Measurements from ENCODE around the gene KLHL22.
"Not testable (repeated sequence)": the region's sequence is repeated elsewhere in the genome, so short reads cannot be mapped to it uniquely, and the experiment has no call there.

Gene KLHL22

DNA sequence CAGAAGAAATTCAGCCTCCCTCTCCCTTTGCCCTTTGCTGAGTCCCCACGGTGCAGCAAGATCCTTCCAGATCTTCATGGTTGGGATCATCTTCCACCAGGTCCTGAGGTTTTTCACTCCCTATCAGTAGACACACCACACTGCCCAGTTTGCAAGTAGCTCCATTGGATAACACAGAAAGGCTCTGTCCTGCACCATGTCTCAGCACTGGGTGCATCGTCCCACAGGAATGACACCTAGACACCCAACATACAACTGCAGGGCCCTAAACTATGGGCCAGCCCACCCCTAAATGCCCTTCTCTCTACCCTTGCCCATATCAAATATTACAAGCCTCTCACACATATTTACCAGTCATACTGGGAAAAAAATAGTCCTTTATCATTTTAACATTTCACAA, 9.4 kb downstream of the KLHL22 start:
- H3K9me3 ChIP-seq (ENCODE audit: insufficient read depth, low read length) = no peaks in the 10 kb centered on the region
- no peak overlapping the region for H3K9ac ChIP-seq (ENCODE audit: low read length)
- H3K4me2 ChIP-seq (ENCODE audit: low read length) = no peak overlapping the region
- no peak overlapping the region for H3K27ac ChIP-seq (ENCODE audit: low read length)
- H3K27me3 ChIP-seq (ENCODE audit: low read depth, low read length) = no peaks in the 10 kb centered on the region
- no peak overlapping the region for H2AFZ ChIP-seq (ENCODE audit: low read depth, low read length)
- no peak for TF ChIP-seq CTCF (IDR thresholded peaks at IDR 0.05; ENCODE audit: low read depth, low read length)
- no peak for TF ChIP-seq EZH2phosphoT487 (IDR thresholded peaks at IDR 0.05; ENCODE audit: low read depth)
- H3K79me2 ChIP-seq (ENCODE audit: low read length) = peaks cover 25% of the 10 kb centered on the region
- peaks cover 37% of the 10 kb centered on the region for H4K20me1 ChIP-seq (ENCODE audit: insufficient read depth, low read length)
- H3K36me3 ChIP-seq (replicated peaks; ENCODE audit: low read depth, low read length) = peaks cover 15% of the 10 kb centered on the region
- no peaks in the 10 kb centered on the region for H3K4me1 ChIP-seq (ENCODE audit: low read length)
- H3K4me3 ChIP-seq (ENCODE audit: low read length) = no peak overlapping the region

- H3K36me3 ChIP-seq (replicated peaks; ENCODE audit: low read depth, low read length) = peaks cover 20% of the 10 kb centered on the region
- TF ChIP-seq CTCF (IDR thresholded peaks at IDR 0.05; ENCODE audit: low read depth, low read length) (no peak), EZH2phosphoT487 (IDR thresholded peaks at IDR 0.05; ENCODE audit: low read depth) (no peak)
- H3K27me3 ChIP-seq (ENCODE audit: low read depth, low read length) = no peaks in the 10 kb centered on the region
- H3K4me2 ChIP-seq (ENCODE audit: low read length) = no peak overlapping the region
- H3K4me3 ChIP-seq (ENCODE audit: low read length) = no peak overlapping the region
- H3K27ac ChIP-seq (ENCODE audit: low read length) = no peak overlapping the region
- H3K9me3 ChIP-seq (ENCODE audit: insufficient read depth, low read length) = no peaks in the 10 kb centered on the region
- peaks cover 26% of the 10 kb centered on the region for H4K20me1 ChIP-seq (ENCODE audit: insufficient read depth, low read length)
- H3K9ac ChIP-seq (ENCODE audit: low read length) = no peak overlapping the region
- H2AFZ ChIP-seq (ENCODE audit: low read depth, low read length) = no peak overlapping the region
- no peaks in the 10 kb centered on the region for H3K4me1 ChIP-seq (ENCODE audit: low read length)
- peaks cover 14% of the 10 kb centered on the region for H3K79me2 ChIP-seq (ENCODE audit: low read length)
These were observed 10.5 kb downstream of the KLHL22 start for GRCh38 chr22:20484948-20485683.

DNA sequence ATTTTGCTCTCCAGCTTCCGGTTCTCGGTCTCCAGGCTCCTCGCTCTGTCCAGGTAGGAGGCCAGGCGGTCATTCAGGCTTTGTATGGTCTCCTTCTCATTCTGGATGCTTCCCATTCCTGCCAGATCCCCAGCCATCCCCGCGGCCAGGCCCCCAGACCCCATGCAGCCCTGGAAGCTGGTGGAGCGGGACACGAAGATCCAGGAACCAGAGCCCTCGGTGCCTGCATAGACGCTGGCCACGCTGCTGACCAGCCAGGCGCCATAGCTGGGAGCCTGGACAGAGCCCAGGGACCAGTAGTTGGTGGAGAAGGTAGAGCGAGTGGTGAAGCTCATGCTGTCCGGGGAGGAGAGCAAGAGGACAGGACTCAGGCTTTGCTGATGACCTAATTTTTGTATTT, 11.8 kb downstream of the KLHL22 start:
- H3K79me2 ChIP-seq (ENCODE audit: low read length) = peaks cover 1% of the 10 kb centered on the region; the same call in 1 of the 2 replicates
- no peak overlapping the region for H2AFZ ChIP-seq (ENCODE audit: low read depth, low read length)
- peaks cover 25% of the 10 kb centered on the region for H3K36me3 ChIP-seq (replicated peaks; ENCODE audit: low read depth, low read length)
- H3K9me3 ChIP-seq (ENCODE audit: insufficient read depth, low read length) = no peaks in the 10 kb centered on the region
- H3K4me1 ChIP-seq (ENCODE audit: low read length) = no peaks in the 10 kb centered on the region
- H3K9ac ChIP-seq (ENCODE audit: low read length) = no peak overlapping the region
- peaks cover 12% of the 10 kb centered on the region for H4K20me1 ChIP-seq (ENCODE audit: insufficient read depth, low read length)
- no peak for TF ChIP-seq CTCF (IDR thresholded peaks at IDR 0.05; ENCODE audit: low read depth, low read length)
- TF ChIP-seq EZH2phosphoT487 (IDR thresholded peaks at IDR 0.05; ENCODE audit: low read depth) = no peak
- no peaks in the 10 kb centered on the region for H3K27me3 ChIP-seq (ENCODE audit: low read depth, low read length)
- no peak overlapping the region for H3K27ac ChIP-seq (ENCODE audit: low read length)
- no peak overlapping the region for H3K4me3 ChIP-seq (ENCODE audit: low read length)
- no peak overlapping the region for H3K4me2 ChIP-seq (ENCODE audit: low read length)

GRCh38 chr22:20483143-20483506, 12.5 kb downstream of the KLHL22 start:
- not testable (repeated sequence) for H3K4me1 ChIP-seq (ENCODE audit: low read length); H3K9ac ChIP-seq (ENCODE audit: low read length); H3K27ac ChIP-seq (ENCODE audit: low read length); H3K79me2 ChIP-seq (ENCODE audit: low read length); H3K4me3 ChIP-seq (ENCODE audit: low read length); H4K20me1 ChIP-seq (ENCODE audit: insufficient read depth, low read length); H3K4me2 ChIP-seq (ENCODE audit: low read length); H3K9me3 ChIP-seq (ENCODE audit: insufficient read depth, low read length); H3K27me3 ChIP-seq (ENCODE audit: low read depth, low read length); H2AFZ ChIP-seq (ENCODE audit: low read depth, low read length)
- H3K36me3 ChIP-seq (replicated peaks; ENCODE audit: low read depth, low read length) = peaks cover 22% of the 10 kb centered on the region
